Dermis microvascular lymphatic vessel endothelial cell (primary cell): Measurements from ENCODE around the gene LSP1. TPM values are rescaled to one million over a fixed set of nuclear protein-coding genes. Genes with fewer than 3 reads are reported as not detected.

Experiments used
- DNase-seq, 2 donors: peaks; one replicate each; pipeline versions ENCODE4 v3.0.0 to v3.0.0-alpha.2; 2010; ENCODE audit warnings: low read depth in 2 of 2
- total RNA-seq: library from RNA; depleted of rRNA; stranded (reverse); fragments of >200 nt; gene quantifications from 2 replicates; pipeline ENCODE4 v1.2.1, GENCODE V29; 2014

Gene LSP1
- total RNA-seq, 1 donor from 2014 or later, result under 0.01 TPM

DNA sequence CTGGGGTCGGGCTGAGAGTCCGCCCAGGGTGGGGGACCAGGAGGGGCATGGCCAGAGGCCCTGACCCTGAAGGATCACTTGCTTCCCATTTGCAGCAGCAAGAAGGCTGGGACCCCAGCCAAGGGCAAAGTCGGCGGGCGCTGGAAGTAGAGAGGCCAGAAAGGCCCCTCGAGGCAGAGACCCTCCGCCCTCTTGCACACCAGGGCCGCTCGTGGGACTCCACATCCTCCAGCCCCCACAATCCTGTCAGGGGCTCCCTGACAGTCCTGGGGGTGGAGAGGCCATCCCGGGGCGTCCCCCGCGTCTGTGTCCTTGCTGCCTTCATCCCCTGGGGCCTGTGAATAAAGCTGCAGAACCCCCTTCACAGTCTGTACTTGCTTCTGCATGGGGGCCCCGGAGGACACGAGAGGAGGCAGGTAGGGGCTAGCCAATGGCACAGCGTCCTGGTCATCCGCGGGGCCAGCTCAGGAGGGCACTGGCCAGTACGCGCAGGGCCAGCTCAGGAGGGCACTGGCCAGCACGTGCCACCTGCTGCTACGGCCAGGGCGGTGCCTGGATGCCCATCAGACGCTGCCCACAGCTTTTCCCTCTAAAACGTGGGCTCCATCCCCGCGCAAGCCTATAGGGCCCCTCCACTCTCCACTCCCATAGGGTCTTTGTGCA is 85.6 kb downstream of the LSP1 start:
- no peak for DNase-seq

DNA sequence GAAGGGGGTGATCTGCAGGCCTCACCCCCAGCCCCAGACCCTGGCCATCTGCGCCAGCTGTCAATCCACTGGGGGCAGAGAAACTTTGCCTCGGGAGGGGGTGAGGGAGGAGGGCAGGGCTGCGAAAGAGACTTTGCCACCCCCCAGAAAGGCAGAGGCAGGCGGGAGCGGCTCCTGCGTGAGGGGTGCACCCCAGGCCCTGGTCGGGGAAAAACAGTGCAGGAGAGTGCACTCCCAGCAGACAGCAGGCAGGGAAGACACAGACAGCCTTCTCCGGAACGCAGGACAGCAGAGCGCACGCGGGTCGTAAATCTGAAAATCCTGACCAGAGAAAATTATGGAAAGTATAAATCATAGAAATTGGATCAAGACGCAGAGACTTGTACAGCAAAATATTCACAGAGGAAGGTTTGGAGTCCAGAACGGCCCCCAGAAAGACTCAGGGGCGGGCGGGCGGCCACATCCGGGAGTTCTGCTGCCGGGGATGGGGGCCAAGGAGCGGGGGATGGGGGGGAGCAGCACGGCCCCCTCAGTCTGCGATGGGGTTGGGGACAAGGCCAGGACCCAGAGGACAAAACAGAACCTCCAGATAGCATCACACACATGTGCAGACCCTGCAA is 86.2 kb downstream of the LSP1 start:
- no peak for DNase-seq

DNA sequence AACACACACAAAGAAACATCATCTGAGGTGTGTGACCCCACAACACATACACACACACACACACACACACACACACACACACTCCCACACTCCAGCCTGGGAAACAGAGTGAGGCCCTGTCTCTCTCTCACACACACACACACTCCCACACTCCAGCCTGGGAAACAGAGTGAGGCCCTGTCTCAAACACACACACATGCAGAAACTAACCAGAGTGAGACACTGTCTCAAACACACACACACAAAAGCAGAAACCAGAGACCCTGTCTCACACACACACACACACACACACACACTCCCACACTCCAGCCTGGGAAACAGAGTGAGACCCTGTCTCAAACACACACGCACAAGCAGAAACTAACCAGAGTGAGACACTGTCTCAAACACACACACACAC is 86.9 kb downstream of the LSP1 start:
- peak; percentile 6 to 92 for DNase-seq

Other genes with a start within 250 kb of the LSP1 start
- not detected in 2 replicates for gene KRTAP5-3, start 244.6 kb upstream of the LSP1 start, total RNA-seq
- gene KRTAP5-4, start 230.9 kb upstream of the LSP1 start, total RNA-seq, result not detected in 2 replicates
- not detected in 2 replicates for gene KRTAP5-5, start 223.3 kb upstream of the LSP1 start, total RNA-seq
- 0.13 and 0.25 TPM in 2 replicates for gene KRTAP5-6, start 155.9 kb upstream of the LSP1 start, total RNA-seq
- gene IFITM10, start 102.5 kb upstream of the LSP1 start, total RNA-seq, result 0.39 and 1.3 TPM in 2 replicates
- gene CTSD, start 89.2 kb upstream of the LSP1 start, total RNA-seq, result 105 and 909 TPM in 2 replicates
- gene SYT8, start 18.1 kb upstream of the LSP1 start, total RNA-seq, result under 0.01 and 0.13 TPM in 2 replicates
- gene TNNI2, start 14.1 kb upstream of the LSP1 start, total RNA-seq, result not detected in 2 replicates
- not detected in 2 replicates for gene PRR33, start 38.8 kb downstream of the LSP1 start, total RNA-seq
- gene TNNT3, start 66.6 kb downstream of the LSP1 start, total RNA-seq, result not detected in 2 replicates
- 48.3 and 94.5 TPM in 2 replicates for gene MRPL23, start 94.2 kb downstream of the LSP1 start, total RNA-seq
- gene H19, start 144.8 kb downstream of the LSP1 start, total RNA-seq, result 5.5 and 162 TPM in 2 replicates